GM13977 (cell line): Measurements from ENCODE around the gene SIRT3.
A peak's percentile ranks its signal among the peaks of the same experiment; 100 is the strongest.

Source experiments
- DNase-seq: peaks from one replicate; pipeline ENCODE4 v3.0.0; 2012; ENCODE audit warnings: low spot score
- in situ Hi-C: fragments of 300-500 bp; cut with MboI; formaldehyde crosslinking; loops from one replicate; pipeline ENCODE4 v1.12.0; 2022; ENCODE audit warnings: low sequenced_read_pairs, low pct_unique_long_range_greater_than_20kb, mixed read lengths, inconsistent platforms; ENCODE audit not compliant: unreplicated experiment
- TF ChIP-seq, protein P1 (sequence below): IDR thresholded peaks from 2 replicates; pipeline ENCODE4 v1.5.1; 2012; ENCODE audit warnings: mild to moderate bottlenecking, control low read depth; ENCODE audit not compliant: insufficient read depth; ENCODE audit errors: extremely low read depth, missing control alignments

Gene SIRT3

DNA sequence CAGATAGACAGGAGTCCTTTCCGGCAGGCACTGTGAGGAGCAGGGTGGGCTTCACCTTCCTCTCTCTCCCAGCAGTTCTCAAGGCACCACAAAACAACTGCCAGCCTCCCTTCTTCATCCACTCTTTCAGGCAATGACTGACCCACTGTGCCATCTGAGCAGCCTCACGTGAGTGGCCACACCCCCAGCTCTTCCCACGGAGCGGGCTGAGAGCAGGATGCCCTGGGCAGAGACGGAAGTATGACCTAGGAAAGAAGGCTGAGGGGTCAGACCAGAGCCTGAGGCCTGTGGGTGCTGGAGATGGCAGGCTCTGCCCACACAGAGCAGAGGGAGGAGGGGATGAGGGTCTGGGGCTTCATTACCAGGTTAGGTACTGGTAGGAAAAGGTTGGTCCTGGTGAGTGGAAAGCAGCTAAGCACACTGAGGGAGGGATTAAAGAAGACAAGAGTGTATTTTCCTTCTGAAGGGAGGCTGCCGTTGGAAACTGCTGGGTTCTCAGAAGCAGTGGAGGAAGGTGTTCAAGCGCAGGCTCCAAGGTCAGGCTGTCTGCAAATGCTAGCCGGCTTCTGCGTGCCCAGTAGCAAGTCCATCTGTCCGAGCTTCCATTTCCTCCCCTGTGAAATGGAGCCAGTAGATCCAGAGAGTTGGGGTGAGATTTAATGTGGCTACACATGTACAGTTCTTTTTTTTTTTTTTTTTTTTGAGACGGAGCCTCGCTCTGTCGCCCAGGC lies 46.7 kb upstream of the SIRT3 start:
- TF ChIP-seq, protein P1, sequence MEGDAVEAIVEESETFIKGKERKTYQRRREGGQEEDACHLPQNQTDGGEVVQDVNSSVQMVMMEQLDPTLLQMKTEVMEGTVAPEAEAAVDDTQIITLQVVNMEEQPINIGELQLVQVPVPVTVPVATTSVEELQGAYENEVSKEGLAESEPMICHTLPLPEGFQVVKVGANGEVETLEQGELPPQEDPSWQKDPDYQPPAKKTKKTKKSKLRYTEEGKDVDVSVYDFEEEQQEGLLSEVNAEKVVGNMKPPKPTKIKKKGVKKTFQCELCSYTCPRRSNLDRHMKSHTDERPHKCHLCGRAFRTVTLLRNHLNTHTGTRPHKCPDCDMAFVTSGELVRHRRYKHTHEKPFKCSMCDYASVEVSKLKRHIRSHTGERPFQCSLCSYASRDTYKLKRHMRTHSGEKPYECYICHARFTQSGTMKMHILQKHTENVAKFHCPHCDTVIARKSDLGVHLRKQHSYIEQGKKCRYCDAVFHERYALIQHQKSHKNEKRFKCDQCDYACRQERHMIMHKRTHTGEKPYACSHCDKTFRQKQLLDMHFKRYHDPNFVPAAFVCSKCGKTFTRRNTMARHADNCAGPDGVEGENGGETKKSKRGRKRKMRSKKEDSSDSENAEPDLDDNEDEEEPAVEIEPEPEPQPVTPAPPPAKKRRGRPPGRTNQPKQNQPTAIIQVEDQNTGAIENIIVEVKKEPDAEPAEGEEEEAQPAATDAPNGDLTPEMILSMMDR: no peak
- no peak for DNase-seq
- in situ Hi-C loops: no loop called here

DNA sequence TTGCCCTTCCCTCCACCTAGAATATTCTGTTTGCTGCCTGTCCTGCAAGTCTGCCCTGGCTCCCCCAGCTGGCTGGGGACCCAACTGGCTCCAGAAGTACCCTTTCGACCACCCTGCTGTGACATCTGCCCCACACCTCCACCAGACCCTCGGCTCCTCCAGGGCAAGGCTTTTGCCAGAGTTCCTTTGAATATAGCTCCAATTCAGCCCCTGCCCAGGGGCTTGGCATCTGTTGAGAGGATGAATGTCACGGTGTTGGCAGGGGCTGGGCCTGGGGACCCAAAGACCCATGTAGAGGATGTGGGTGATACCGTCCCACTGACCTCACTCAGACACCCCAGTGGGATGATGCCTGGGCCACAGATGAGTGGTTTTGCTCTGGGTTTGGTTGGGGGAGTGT lies 46.0 kb upstream of the SIRT3 start:
- DNase-seq: no peak
- in situ Hi-C loops: no loop called here
- TF ChIP-seq, protein P1: no peak

DNA sequence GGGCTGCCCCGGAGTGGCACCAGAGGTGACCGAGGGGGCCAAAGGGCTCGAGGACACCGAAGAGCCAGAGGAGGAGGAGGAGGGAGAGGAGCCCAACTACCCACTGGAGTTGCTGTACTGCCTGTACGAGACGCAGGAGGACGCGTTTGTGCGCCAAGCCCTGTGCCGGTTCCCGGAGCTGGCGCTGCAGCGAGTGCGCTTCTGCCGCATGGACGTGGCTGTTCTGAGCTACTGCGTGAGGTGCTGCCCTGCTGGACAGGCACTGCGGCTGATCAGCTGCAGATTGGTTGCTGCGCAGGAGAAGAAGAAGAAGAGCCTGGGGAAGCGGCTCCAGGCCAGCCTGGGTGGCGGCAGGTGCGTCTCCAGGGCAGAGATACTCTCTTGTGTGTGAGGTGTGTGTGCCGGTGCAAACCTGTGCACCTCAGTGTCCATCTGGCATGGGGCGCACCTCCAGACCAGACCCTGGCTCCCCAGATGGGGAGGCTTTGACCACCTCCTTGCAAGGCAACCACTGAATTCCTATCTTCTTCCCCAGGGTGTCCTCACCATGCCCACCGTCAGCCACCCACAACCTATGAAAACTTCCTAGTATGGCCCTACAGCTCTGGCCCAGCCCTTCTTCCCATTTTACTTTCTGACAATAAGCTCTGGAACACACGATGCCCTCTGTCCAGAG lies 45.5 kb upstream of the SIRT3 start:
- TF ChIP-seq, protein P1: no peak
- in situ Hi-C loops: no loop called here
- DNase-seq: no peak

DNA sequence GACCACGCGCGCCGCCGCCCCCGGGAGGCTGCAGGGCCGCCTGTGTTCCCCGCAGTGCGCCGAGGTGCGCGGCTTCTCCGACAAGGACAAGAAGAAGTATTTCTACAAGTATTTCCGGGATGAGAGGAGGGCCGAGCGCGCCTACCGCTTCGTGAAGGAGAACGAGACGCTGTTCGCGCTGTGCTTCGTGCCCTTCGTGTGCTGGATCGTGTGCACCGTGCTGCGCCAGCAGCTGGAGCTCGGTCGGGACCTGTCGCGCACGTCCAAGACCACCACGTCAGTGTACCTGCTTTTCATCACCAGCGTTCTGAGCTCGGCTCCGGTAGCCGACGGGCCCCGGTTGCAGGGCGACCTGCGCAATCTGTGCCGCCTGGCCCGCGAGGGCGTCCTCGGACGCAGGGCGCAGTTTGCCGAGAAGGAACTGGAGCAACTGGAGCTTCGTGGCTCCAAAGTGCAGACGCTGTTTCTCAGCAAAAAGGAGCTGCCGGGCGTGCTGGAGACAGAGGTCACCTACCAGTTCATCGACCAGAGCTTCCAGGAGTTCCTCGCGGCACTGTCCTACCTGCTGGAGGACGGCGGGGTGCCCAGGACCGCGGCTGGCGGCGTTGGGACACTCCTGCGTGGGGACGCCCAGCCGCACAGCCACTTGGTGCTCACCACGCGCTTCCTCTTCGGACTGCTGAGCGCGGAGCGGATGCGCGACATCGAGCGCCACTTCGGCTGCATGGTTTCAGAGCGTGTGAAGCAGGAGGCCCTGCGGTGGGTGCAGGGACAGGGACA lies 44.8 kb upstream of the SIRT3 start:
- peak; percentile 55 for DNase-seq
- TF ChIP-seq, protein P1: no peak
- in situ Hi-C loops: no loop called here

DNA sequence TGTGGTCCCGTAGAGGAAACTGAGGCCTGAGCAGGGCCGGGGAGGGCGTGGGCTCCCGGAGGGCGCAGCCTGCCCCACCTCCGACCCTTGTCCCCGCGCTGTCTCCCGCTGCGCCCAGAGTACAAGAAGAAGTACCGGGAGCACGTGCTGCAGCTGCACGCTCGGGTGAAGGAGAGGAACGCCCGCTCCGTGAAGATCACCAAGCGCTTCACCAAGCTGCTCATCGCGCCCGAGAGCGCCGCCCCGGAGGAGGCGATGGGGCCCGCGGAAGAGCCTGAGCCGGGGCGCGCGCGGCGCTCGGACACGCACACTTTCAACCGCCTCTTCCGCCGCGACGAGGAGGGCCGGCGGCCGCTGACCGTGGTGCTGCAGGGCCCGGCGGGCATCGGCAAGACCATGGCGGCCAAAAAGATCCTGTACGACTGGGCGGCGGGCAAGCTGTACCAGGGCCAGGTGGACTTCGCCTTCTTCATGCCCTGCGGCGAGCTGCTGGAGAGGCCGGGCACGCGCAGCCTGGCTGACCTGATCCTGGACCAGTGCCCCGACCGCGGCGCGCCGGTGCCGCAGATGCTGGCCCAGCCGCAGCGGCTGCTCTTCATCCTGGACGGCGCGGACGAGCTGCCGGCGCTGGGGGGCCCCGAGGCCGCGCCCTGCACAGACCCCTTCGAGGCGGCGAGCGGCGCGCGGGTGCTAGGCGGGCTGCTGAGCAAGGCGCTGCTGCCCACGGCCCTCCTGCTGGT lies 44.0 kb upstream of the SIRT3 start:
- TF ChIP-seq, protein P1: peak; percentile 10
- in situ Hi-C loops: no loop called here
- DNase-seq: peak; percentile 66

DNA sequence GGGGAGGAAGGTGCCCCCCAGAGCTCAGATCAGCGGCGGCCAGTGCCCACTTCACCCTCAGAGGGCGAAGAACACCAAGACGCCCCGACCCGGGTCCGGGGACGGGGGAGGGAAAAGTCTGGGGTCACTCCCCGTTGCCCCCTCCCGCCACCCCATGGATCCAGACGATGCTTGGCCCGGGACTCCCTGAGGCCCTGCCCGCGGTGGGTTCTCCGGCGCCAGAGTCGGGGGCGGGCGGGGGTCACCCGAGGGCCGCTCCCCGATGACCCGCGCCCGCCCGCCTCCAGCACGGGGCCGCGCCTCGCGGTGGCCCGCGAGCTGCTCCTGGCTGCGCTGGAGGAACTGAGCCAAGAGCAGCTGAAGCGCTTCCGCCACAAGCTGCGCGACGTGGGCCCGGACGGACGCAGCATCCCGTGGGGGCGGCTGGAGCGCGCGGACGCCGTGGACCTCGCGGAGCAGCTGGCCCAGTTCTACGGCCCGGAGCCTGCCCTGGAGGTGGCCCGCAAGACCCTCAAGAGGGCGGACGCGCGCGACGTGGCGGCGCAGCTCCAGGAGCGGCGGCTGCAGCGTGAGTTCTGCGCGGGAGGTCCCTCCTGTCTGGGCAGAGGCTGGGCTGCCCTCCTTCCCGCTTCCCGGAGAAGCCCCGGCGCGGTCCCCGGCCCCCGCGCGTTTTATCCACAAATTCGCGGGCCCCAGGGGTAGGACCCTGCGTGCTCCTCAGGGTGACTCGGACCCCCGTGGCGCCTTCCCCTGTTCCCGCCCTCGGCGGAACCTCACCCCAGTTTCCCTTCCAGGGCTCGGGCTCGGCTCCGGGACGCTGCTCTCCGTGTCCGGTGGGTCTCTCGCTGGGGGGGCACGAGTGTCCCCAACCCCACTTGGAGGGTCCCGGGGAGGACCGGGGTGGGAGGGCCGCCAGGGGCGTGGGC lies 43.2 kb upstream of the SIRT3 start:
- TF ChIP-seq, protein P1: no peak
- in situ Hi-C loops: no loop called here
- no peak for DNase-seq
